ENCODE data around the gene KRTAP10-11.
"Not testable (repeated sequence)": the region's sequence is repeated elsewhere in the genome, so short reads cannot be mapped to it uniquely, and the experiment has no call there.

The KRTAP10-11 gene

GRCh38 chr21:44670642-44671432 is 24.6 kb downstream of the KRTAP10-11 start:
- peak; percentile 38 for DNase-seq

DNA sequence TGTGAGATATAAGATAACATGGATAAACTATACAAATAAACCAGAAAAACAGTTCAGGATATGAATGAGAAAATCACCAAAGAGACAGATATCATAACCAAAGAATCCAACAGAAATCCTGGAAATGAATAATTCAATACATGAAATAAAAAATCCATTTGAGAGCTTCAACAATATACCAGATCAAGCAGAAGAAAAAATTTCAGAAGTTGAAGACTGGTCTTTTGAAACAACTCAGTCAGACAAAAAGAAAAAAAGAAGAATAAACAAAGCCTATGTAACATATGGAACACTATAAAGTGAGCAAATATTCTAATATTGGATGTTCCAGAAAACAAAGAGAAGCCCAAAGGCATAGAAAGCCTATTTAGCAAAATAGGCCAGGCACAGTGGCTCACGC is 25.7 kb downstream of the KRTAP10-11 start:
- no peak for DNase-seq

GRCh38 chr21:44677881-44678280 is 31.7 kb downstream of the KRTAP10-11 start:
- DNase-seq, result peak; percentile 13

- peak; percentile 43 for DNase-seq
Measured at GRCh38 chr21:44681152-44681551, 34.9 kb downstream of the KRTAP10-11 start.

- DNase-seq, result peak; percentile 43
Measured at GRCh38 chr21:44681861-44682579, 35.8 kb downstream of the KRTAP10-11 start, which contains the start of gene KRTAP12-1. Gene KRTAP12-1 (minus strand): TSS chr21:44682163. CDS start chr21:44682123, 40 bp downstream.

DNA sequence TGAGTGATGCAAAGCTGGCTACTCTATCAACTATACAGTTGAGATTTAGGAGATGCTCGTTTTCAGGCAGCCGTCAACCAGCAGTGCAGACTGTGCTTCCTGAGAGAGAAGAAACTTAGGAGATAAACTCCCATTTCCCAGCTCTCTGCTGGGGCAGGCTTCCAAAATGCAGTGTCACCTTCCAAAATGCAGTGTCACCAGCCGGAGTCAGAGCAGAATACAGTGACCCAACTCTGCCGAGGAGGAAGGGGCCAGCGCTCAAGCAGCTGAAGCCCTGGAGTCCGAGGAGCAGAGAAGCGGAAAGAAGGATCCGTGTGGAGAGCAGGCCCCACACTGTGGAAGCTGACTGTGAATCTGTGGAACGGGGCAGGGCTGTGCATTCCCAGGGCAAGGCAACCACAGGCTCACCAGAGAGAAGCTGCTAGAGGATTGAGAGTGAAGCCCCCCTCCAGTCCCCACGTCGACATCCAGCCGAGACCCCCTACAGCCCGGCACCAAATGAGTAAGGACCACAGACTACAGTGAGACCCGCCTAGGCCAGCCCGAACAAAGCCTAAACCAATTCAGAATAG is 36.5 kb downstream of the KRTAP10-11 start:
- peak; percentile 22 for DNase-seq

DNA sequence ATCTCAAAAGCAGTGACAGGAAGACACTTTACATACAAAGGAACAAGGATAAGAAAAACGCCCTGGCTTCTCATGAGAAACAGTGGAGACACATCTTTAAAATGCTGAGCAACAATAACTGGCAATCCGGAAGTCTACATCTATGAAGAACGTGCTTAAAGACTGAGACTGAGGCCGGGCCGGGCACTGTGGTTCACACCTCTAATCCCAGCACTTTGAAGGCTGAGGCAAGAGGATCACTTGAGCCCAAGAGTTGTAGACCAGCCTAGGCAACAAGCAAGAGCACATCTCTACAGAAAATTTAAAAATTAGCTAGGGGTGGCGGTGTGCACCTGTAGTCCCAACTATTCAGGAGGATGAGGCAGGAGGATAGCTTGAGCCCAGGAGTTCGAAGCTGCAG is 37.9 kb downstream of the KRTAP10-11 start:
- DNase-seq, result peak; percentile 27

GRCh38 chr21:44684483-44684882 is 38.3 kb downstream of the KRTAP10-11 start:
- peak; percentile 13 for DNase-seq

- peak; percentile 51 for DNase-seq
Measured at GRCh38 chr21:44685050-44685449, 38.8 kb downstream of the KRTAP10-11 start.

DNA sequence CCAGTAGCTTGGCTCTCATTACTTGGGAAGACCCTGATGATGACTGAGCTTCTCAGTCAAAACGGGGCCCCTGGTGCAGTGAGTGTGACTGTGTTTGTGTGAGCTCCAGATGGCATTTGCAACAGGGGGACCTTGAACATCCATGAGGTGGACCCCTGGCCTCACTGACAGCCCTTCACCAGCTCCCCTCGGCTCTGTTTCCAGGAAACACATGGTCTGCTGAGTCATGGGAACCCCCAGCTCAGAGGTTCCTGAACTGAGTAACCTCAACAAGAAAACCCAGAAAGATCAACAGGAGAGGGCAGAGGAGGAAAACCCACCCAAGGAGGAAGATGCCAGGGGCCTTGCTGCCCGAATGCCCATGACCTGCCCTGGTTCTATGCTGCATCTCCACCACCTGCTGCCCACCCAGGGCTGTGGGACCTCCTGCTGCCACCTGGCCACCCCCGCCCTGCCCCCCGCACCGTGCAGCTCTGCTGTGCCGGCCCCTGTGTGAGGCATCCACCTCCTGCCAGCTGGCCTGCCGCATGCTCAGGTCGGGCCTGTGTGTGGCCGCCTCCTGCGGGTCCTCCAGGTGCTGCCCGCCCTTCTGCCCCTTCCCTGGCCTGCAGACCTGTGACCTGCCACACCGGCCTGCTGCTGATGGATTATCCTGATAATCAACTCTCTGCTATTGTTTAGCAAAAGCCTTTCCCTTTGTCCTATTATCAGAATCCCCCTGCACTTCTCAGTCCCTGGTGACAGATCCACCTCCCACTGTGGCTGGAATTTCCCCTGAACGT is 40.0 kb downstream of the KRTAP10-11 start:
- DNase-seq, result peak; percentile 59

DNA sequence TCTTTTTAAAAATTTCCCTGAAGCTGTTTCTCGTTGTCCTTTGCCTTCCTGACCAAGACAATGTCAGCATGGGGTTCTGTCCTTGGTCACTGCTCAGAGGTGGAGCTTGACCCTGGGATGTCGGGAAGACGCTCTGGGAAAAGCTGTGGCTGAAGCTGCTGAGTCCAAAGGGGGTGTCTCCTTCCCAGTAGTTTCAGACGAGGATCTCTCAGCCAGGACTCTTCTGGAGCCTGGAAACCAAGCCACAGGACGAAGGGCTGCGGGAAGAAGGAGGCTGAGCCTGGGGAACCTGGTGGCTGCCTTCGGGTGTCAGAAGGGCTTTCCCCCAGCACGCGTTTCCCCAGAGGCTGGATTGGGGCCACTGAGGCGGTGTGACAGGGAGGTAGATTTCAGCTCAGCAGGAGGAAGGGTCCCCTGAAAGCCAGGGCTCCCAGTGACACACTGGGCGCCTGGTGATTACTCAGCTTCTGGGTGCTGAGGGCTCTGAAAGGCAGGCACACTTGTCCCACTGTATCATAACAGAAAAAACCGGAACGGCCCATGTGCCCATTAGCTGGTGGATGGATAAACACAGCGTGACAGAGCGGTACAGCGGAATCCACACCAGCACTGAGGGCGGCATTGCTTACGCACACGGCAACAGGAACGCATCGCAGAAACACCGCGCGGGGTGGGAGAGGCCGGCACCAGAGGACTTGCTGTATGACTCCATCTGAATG is 40.8 kb downstream of the KRTAP10-11 start:
- peak; percentile 34 for DNase-seq

GRCh38 chr21:44687671-44688070 is 41.5 kb downstream of the KRTAP10-11 start:
- DNase-seq, result peak; percentile 16

- not testable (repeated sequence) for DNase-seq
Measured at GRCh38 chr21:44689740-44690139, 43.5 kb downstream of the KRTAP10-11 start.

DNA sequence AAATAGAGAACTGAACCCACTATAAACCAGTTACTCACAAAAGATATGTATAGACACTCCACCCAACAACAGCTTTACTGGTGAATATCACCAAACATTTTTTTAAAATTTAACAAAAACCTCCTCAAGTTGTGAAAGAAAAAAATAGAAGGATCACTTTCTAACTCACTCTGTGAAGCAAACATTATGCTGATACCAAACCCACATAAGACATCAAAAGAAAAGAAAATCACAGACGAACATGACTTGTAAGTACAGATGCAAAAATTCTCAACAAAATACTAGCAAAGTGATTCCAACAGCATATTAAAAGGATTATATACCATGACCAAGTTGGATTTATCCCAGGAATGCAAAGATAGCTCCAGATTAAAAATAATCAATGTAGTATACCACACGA is 45.5 kb downstream of the KRTAP10-11 start:
- no peak for DNase-seq

GRCh38 chr21:44692798-44693512 is 46.7 kb downstream of the KRTAP10-11 start:
- DNase-seq, result no peak

DNA sequence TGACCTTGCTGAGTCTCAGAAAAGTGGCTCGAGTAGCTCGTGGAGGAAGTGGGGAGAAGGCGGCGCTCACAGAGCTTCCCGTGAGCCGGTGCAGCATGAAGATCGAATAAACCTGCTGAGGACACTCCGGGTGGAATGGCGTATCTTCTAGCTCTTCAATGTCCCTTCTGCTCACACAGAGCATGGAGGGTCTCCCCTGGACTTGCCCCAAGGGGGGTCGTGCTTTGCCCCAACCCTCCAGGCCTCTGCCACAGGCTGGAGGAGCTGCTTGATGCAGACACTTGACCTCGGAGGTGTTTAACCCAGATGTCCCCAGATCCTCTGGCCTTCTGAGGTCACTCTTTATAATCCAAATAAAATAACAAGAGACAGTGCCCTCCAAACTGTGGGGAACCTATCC is 48.6 kb downstream of the KRTAP10-11 start:
- peak; percentile 33 for DNase-seq

DNA sequence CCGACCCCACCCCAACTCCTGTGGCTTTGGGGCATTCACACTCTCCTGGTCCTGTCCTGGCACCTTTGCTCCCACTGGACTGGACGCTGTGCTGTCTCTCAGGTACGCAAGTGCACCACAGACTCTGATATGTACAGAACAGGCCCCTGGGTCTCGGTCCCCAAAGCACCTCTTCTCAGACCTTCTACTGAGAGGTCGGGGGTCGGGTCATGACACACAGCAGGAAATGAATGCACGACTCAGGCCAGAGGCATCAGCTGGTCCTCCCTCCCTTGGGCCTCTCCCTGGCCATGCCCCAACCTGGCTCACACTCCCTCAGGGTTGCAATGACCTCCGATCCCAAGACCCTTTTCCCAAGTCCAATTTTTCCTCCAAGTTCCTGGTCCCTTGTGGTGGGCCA is 49.0 kb downstream of the KRTAP10-11 start:
- peak; percentile 34 for DNase-seq

DNA sequence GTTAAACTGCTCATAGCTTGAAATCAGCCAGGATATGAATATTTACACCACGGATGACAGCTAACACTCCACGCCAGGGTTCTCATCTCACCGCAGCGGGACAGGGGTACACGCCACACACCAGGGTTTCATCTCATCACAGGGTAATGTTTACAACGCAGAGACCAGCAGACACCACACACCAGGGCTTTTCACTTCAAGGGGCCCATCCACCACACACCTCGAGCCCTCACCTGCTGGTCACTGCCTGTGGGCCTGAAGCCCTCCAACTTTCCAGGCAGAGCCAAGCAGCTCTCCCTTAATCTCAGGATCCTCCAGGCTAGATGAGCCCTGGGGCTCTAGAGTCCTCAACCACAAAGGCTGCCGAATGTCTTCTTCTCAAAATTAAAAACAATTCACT is 49.4 kb downstream of the KRTAP10-11 start:
- peak; percentile 49 for DNase-seq

- peak; percentile 46 for DNase-seq
Measured at GRCh38 chr21:44696572-44696971, 50.4 kb downstream of the KRTAP10-11 start.
